Measurements from ENCODE around the gene SNAP23.
"Not testable (repeated sequence)": the region's sequence is repeated elsewhere in the genome, so short reads cannot be mapped to it uniquely, and the experiment has no call there.

The SNAP23 gene

GRCh38 chr15:42548249-42549031, 53.0 kb downstream of the SNAP23 start, which contains the start of the genes HAUS2 and LRRC57:
Gene HAUS2 (plus strand): TSS chr15:42548838. CDS start chr15:42548873, 35 bp downstream.
Gene LRRC57 (minus strand): TSS chr15:42548793. CDS start chr15:42548434, 359 bp downstream.
- H3K27ac ChIP-seq, result peak within 1 kb of the TSS; percentile 82
- TF ChIP-seq CTCF (conservative IDR thresholded peaks at IDR 0.05) (no peak), ZFX (IDR thresholded peaks at IDR 0.05) (peak; percentile 69)

GRCh38 chr15:42549032-42549491, 53.6 kb downstream of the SNAP23 start:
- H3K27ac ChIP-seq, result peak overlapping the region; percentile 82
- TF ChIP-seq CTCF (conservative IDR thresholded peaks at IDR 0.05) (no peak), ZFX (IDR thresholded peaks at IDR 0.05) (no peak)

- TF ChIP-seq CTCF (conservative IDR thresholded peaks at IDR 0.05), result no peak
- no peak for TF ChIP-seq ZFX (IDR thresholded peaks at IDR 0.05)
- H3K27ac ChIP-seq, result peak overlapping the region; percentile 82
Measured at GRCh38 chr15:42549741-42550392, 54.4 kb downstream of the SNAP23 start.

- TF ChIP-seq ZFX (IDR thresholded peaks at IDR 0.05), result no peak
- no peak for TF ChIP-seq CTCF (conservative IDR thresholded peaks at IDR 0.05)
- no peak overlapping the region for H3K27ac ChIP-seq
Measured at GRCh38 chr15:42553554-42553953, 58.1 kb downstream of the SNAP23 start.

- not testable (repeated sequence) for H3K27ac ChIP-seq
Measured at GRCh38 chr15:42556550-42557207, 61.2 kb downstream of the SNAP23 start.

GRCh38 chr15:42558739-42559138, 63.3 kb downstream of the SNAP23 start:
- no peak overlapping the region for H3K27ac ChIP-seq
- no peak for TF ChIP-seq ZFX (IDR thresholded peaks at IDR 0.05)
- TF ChIP-seq CTCF (conservative IDR thresholded peaks at IDR 0.05), result no peak

GRCh38 chr15:42575188-42576039, 80.0 kb downstream of the SNAP23 start, which contains the start of gene STARD9:
Gene STARD9 (plus strand): TSS chr15:42575606. CDS start chr15:42575716, 110 bp downstream.
- no peak for TF ChIP-seq CTCF (conservative IDR thresholded peaks at IDR 0.05)
- TF ChIP-seq ZFX (IDR thresholded peaks at IDR 0.05), result no peak
- H3K27ac ChIP-seq, result peak within 1 kb of the TSS; percentile 48

Measured in C4-2B (cell line).